HCT116 (cell line): Measurements from ENCODE around the gene AK4.

Source experiments
- CEBPB ChIP-seq: IDR thresholded peaks from 2 replicates; pipeline ENCODE4 v1.6.1; 2012; ENCODE audit warnings: low read depth
- CTCF ChIP-seq, 3 experiments: fragments of 200-600 bp in 1 of 3; sonication (generic) in 1 of 3; IDR thresholded peaks in 2 of 3; conservative IDR thresholded peaks in 1 of 3; 2 replicates each; pipeline ENCODE4 v1.5.1; 2012 to 2017; ENCODE audit warnings: low read depth in 2 of 3, low read length in 2 of 3, antibody characterized with exemption in 1 of 3, borderline replicate concordance in 1 of 3, control low read depth in 1 of 3, mild to moderate bottlenecking in 1 of 3, mixed read lengths in 1 of 3, mixed run types in 1 of 3, moderate library complexity in 1 of 3; ENCODE audit not compliant: insufficient read depth in 1 of 3
- EZH2phosphoT487 ChIP-seq: fragments of 200-600 bp; IDR thresholded peaks from 2 replicates; pipeline ENCODE4 v1.6.1; 2018; ENCODE audit warnings: antibody characterized with exemption, borderline replicate concordance
- JUND ChIP-seq: IDR thresholded peaks from 2 replicates; pipeline ENCODE4 v1.6.1; 2012
- POLR2AphosphoS5 ChIP-seq: IDR thresholded peaks from 2 replicates; pipeline ENCODE4 v1.6.1; 2011; ENCODE audit warnings: mild to moderate bottlenecking, low read depth, low read length, moderate library complexity
- RAD21 ChIP-seq: IDR thresholded peaks from 2 replicates; pipeline ENCODE4 v1.6.1; 2012; ENCODE audit warnings: low read depth, mild to moderate bottlenecking
- SRF ChIP-seq: IDR thresholded peaks from 2 replicates; pipeline ENCODE4 v1.6.1; 2012; ENCODE audit warnings: low read depth
- YY1 ChIP-seq: IDR thresholded peaks from 2 replicates; pipeline ENCODE4 v1.6.1; 2011; ENCODE audit warnings: low read length, low read depth, moderate library complexity, mild to moderate bottlenecking; ENCODE audit not compliant: insufficient replicate concordance; ENCODE audit errors: extremely low read depth
- ZFX ChIP-seq: fragments of 450-650 bp; IDR thresholded peaks from 2 replicates; pipeline ENCODE4 v1.6.1; 2017

- TF ChIP-seq CTCF (IDR thresholded peaks at IDR 0.05 in 2 of 3, conservative IDR thresholded peaks at IDR 0.05 in 1 of 3; ENCODE audit: borderline replicate concordance in 1 of 3, insufficient read depth in 1 of 3, low read depth in 2 of 3, low read length in 2 of 3) (no peak), ZFX (no peak), YY1 (no peak), SRF (no peak), JUND (no peak), POLR2AphosphoS5 (no peak), RAD21 (no peak), EZH2phosphoT487 (no peak), CEBPB (no peak)
These were observed 69.0 kb downstream of the AK4 start for GRCh38 chr1:65216989-65217388.
